Endodermal cell (in vitro differentiated cells): ENCODE measurements around the gene KIF1A. TPM values are rescaled to one million over a fixed set of nuclear protein-coding genes. Genes with fewer than 3 reads are reported as not detected.

Experiments
- DNase-seq: peaks from one replicate; pipeline ENCODE4 v3.0.0-alpha.2; 2017
- H3K27ac ChIP-seq: 2 replicates; pipeline ENCODE4 v1.5.1; 2013; ENCODE audit warnings: mild to moderate bottlenecking, low read depth, low read length, moderate library complexity
- H3K27me3 ChIP-seq: 2 replicates; pipeline ENCODE4 v1.6.1; 2013; ENCODE audit warnings: mild to moderate bottlenecking, low read length, moderate library complexity; ENCODE audit not compliant: insufficient read depth, control insufficient read depth, poor library complexity, severe bottlenecking
- H3K36me3 ChIP-seq: 2 replicates; pipeline ENCODE4 v1.7.0; 2013; ENCODE audit warnings: mild to moderate bottlenecking, low read length, moderate library complexity; ENCODE audit not compliant: control insufficient read depth, insufficient read depth
- H3K4me1 ChIP-seq: one replicate; pipeline ENCODE4 v1.7.0; 2013; ENCODE audit warnings: low read length; ENCODE audit not compliant: control insufficient read depth, insufficient read depth
- H3K4me3 ChIP-seq: 2 replicates; pipeline ENCODE4 v1.5.1; 2013; ENCODE audit warnings: mild to moderate bottlenecking, low read length, moderate library complexity
- H3K9ac ChIP-seq: 2 replicates; pipeline ENCODE4 v1.6.1; 2013; ENCODE audit warnings: mild to moderate bottlenecking, low read length, moderate library complexity; ENCODE audit not compliant: poor library complexity, severe bottlenecking; ENCODE audit errors: extremely low read depth
- H3K9me3 ChIP-seq: 2 replicates; pipeline ENCODE4 v1.6.1; 2013; ENCODE audit warnings: mild to moderate bottlenecking, low read length, moderate library complexity; ENCODE audit not compliant: control insufficient read depth
- H3K27ac Mint-ChIP-seq: 2 replicates; pipeline ENCODE4 v1.8.0; 2020; ENCODE audit warnings: mixed read lengths
- H3K27me3 Mint-ChIP-seq: 2 replicates; pipeline ENCODE4 v1.8.0; 2021; ENCODE audit warnings: mild to moderate bottlenecking, mixed read lengths; ENCODE audit not compliant: insufficient read depth
- H3K36me3 Mint-ChIP-seq: 2 replicates; pipeline ENCODE4 v1.8.0; 2020; ENCODE audit warnings: low read depth, mixed read lengths
- H3K4me1 Mint-ChIP-seq: 2 replicates; pipeline ENCODE4 v1.8.0; 2020; ENCODE audit warnings: mixed read lengths
- H3K4me3 Mint-ChIP-seq: 2 replicates; pipeline ENCODE4 v1.8.0; 2020; ENCODE audit warnings: mild to moderate bottlenecking, moderate library complexity, mixed read lengths
- H3K9me3 Mint-ChIP-seq: 2 replicates; pipeline ENCODE4 v1.8.0; 2020; ENCODE audit warnings: mild to moderate bottlenecking, mixed read lengths
- WGBS, 2 experiments: methylation state at CpG; one replicate each; pipeline versions ENCODE4 v1.1.5 to v1.1.7; 2013; ENCODE audit warnings: missing lambda C conversion rate in 2 of 2, mixed read lengths in 1 of 2; ENCODE audit not compliant: insufficient coverage in 1 of 2, insufficient read length in 1 of 2; 5-methylcytosine and 5-hydroxymethylcytosine counted together
- total RNA-seq, 2 donors: library from RNA; stranded (reverse); fragmentation: NEBNext Ultra II Directional in 1 of 2; extraction: Animal tissue kit (Norgen Biotek cat#: 25700) in 1 of 2; gene quantifications; 2 replicates in 1 of 2; 3 replicates in 1 of 2; pipeline ENCODE4 v1.2.1, GENCODE V29; 2021
- TF ChIP-seq, protein P1 (sequence below): fragments of 200-600 bp; sonication (generic); conservative IDR thresholded peaks from 2 replicates; pipeline ENCODE4 v1.5.0; 2021; ENCODE audit warnings: antibody characterized with exemption, mild to moderate bottlenecking

KIF1A gene
- total RNA-seq, 2 donors from 2014 or later = 58.8 to 83.1 TPM

DNA sequence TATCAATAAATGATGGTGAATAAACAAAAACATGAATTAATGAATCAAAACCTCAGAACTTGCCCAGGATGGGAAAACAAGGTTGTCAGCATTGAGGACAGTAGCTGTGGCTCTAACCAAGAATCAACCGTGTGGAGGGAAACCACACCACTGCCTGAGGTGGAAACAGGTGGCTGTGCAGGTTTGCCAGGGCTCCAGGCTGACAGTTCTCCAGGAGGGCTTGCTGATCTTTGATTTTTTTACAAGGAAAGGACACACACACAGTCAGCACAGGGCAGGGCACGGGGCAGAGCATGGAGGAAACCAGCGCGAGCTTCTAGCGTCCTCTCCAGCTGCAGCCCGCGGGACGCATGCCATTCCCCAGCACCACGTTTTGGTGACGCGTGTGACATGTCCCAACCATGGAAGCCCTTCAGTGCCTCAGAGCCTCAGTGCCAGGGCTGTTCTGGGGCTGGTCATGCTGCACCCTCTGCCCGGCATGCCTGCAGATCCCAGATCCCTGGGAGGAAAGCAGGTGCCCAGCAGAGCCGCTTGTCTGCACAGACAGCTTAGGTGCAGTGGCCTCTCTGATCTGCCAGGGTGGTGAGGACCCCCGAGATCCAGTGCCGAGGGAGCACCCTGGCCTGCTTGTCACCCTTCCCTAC is 32.8 kb upstream of the KIF1A start:
- Mint-ChIP-seq H3K27me3 (peaks cover 1% of the 10 kb centered on the region), H3K4me3 (no peak overlapping the region), H3K9me3 (peaks cover 17% of the 10 kb centered on the region), H3K4me1 (peaks cover 3% of the 10 kb centered on the region), H3K36me3 (no peaks in the 10 kb centered on the region), H3K27ac (no peak overlapping the region)
- Histone ChIP-seq H3K36me3 (no peaks in the 10 kb centered on the region), H3K9ac (no peak overlapping the region), H3K4me3 (no peak overlapping the region), H3K4me1 (peaks cover 11% of the 10 kb centered on the region), H3K9me3 (peaks cover 14% of the 10 kb centered on the region), H3K27me3 (no peaks in the 10 kb centered on the region), H3K27ac (no peak overlapping the region)
- WGBS, 2 experiments = 90 to 96% methylated on average over 15 of the region's 15 CpGs
- TF ChIP-seq, protein P1, sequence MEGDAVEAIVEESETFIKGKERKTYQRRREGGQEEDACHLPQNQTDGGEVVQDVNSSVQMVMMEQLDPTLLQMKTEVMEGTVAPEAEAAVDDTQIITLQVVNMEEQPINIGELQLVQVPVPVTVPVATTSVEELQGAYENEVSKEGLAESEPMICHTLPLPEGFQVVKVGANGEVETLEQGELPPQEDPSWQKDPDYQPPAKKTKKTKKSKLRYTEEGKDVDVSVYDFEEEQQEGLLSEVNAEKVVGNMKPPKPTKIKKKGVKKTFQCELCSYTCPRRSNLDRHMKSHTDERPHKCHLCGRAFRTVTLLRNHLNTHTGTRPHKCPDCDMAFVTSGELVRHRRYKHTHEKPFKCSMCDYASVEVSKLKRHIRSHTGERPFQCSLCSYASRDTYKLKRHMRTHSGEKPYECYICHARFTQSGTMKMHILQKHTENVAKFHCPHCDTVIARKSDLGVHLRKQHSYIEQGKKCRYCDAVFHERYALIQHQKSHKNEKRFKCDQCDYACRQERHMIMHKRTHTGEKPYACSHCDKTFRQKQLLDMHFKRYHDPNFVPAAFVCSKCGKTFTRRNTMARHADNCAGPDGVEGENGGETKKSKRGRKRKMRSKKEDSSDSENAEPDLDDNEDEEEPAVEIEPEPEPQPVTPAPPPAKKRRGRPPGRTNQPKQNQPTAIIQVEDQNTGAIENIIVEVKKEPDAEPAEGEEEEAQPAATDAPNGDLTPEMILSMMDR = no peak
- DNase-seq = no peak

GRCh38 chr2:240851078-240851991 is 31.3 kb upstream of the KIF1A start:
- 56 to 64% methylated on average over 20 to 33 of the region's 33 CpGs for WGBS, 2 experiments
- no peaks in the 10 kb centered on the region for H3K36me3 Mint-ChIP-seq
- H3K4me3 ChIP-seq = no peak overlapping the region
- TF ChIP-seq, protein P1 = peak; percentile 97
- H3K27ac ChIP-seq = no peak overlapping the region
- H3K9me3 ChIP-seq = peaks cover 14% of the 10 kb centered on the region
- H3K36me3 ChIP-seq = no peaks in the 10 kb centered on the region
- peak; percentile 98 for DNase-seq
- H3K9me3 Mint-ChIP-seq = peaks cover 17% of the 10 kb centered on the region
- H3K4me1 Mint-ChIP-seq = no peaks in the 10 kb centered on the region
- H3K4me1 ChIP-seq = no peaks in the 10 kb centered on the region
- H3K27ac Mint-ChIP-seq = no peak overlapping the region
- H3K27me3 ChIP-seq = no peaks in the 10 kb centered on the region
- no peak overlapping the region for H3K9ac ChIP-seq
- no peaks in the 10 kb centered on the region for H3K27me3 Mint-ChIP-seq
- H3K4me3 Mint-ChIP-seq = no peak overlapping the region

DNA sequence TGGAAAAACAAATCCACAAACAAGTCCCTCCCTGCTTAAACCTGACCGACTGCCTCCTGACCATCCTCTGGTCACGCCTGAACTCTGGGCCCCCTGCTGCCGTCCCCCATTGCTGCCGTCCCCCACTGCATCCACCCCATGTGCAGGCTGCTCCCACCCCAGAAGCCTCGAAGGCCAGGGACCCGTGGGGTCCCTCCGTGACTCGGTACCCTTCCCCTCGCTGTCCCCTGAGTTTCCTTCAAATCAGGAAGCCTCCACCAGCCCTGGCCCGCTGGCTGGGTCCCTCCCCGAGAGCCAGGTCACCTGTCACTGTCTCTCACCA is 30.7 kb upstream of the KIF1A start:
- H3K4me3 Mint-ChIP-seq = no peak overlapping the region
- no peaks in the 10 kb centered on the region for H3K36me3 ChIP-seq

More for the DNA sequence above, 30.7 kb upstream of the KIF1A start:
- TF ChIP-seq, protein P1 = no peak
- H3K27me3 ChIP-seq = no peaks in the 10 kb centered on the region
- H3K36me3 Mint-ChIP-seq = no peaks in the 10 kb centered on the region
- WGBS, 2 experiments = 84 to 100% methylated on average over 6 to 11 of the region's 11 CpGs
- H3K4me1 Mint-ChIP-seq = no peaks in the 10 kb centered on the region
- H3K9me3 Mint-ChIP-seq = peaks cover 22% of the 10 kb centered on the region
- H3K27me3 Mint-ChIP-seq = no peaks in the 10 kb centered on the region
- H3K4me3 ChIP-seq = no peak overlapping the region
- no peak overlapping the region for H3K27ac ChIP-seq
- H3K9me3 ChIP-seq = peaks cover 14% of the 10 kb centered on the region
- no peaks in the 10 kb centered on the region for H3K4me1 ChIP-seq
- no peak overlapping the region for H3K27ac Mint-ChIP-seq
- no peak overlapping the region for H3K9ac ChIP-seq
- no peak for DNase-seq
